Ovary (tissue), 3 donors: ENCODE measurements around the gene TSPAN2.

ENCODE experiments used
- CTCF ChIP-seq, 3 donors: fragments of 450-650 bp in 2 of 3; fragments of 200-600 bp in 1 of 3; IDR thresholded peaks; one replicate each; pipeline versions ENCODE4 v1.5.1 to v1.8.0; 2016 to 2022; ENCODE audit warnings: antibody characterized with exemption in 3 of 3, mild to moderate bottlenecking in 1 of 3
- EP300 ChIP-seq: sonication (generic); formaldehyde crosslinking; IDR thresholded peaks from one replicate; pipeline ENCODE4 v1.6.1; 2017; ENCODE audit warnings: antibody characterized with exemption
- POLR2A ChIP-seq: fragments of 450-650 bp; IDR thresholded peaks from one replicate; pipeline ENCODE4 v1.6.1; 2017; ENCODE audit warnings: antibody characterized with exemption, mild to moderate bottlenecking, moderate library complexity
- donor health status: DM: no; HTN: no; CAD: no.

GRCh38 chr1:115130786-115131185, 41.5 kb upstream of the TSPAN2 start:
- no peak for TF ChIP-seq CTCF (IDR thresholded peaks at IDR 0.05)
- no peak for TF ChIP-seq POLR2A
- no peak for TF ChIP-seq EP300
